NCI-H460 (cell line): Measurements from ENCODE around the gene ZNF385D. TPM values are rescaled to one million over a fixed set of nuclear protein-coding genes. Genes with fewer than 3 reads are reported as not detected.

Source experiments
- DNase-seq: peaks from one replicate; pipeline ENCODE4 v3.0.0-alpha.2; 2016; ENCODE audit warnings: low read depth; ENCODE audit errors: extremely low read depth
- polyA plus RNA-seq: library from polyadenylated mRNA; depleted of rRNA; stranded (reverse); fragments of >200 nt; gene quantifications from 2 replicates; pipeline ENCODE4 v1.2.3, GENCODE V29; 2014; cell fraction: nucleus; rRNA removed
- total RNA-seq: library from RNA; depleted of rRNA; stranded (reverse); fragments of >200 nt; shearing (Covaris generic); gene quantifications from 2 replicates; pipeline ENCODE4 v1.2.3, GENCODE V29; 2014; rRNA removed

The ZNF385D gene, protein sequence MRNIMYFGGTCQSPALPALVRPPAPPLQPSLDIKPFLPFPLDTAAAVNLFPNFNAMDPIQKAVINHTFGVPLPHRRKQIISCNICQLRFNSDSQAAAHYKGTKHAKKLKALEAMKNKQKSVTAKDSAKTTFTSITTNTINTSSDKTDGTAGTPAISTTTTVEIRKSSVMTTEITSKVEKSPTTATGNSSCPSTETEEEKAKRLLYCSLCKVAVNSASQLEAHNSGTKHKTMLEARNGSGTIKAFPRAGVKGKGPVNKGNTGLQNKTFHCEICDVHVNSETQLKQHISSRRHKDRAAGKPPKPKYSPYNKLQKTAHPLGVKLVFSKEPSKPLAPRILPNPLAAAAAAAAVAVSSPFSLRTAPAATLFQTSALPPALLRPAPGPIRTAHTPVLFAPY
- total RNA-seq, result 0.02 TPM in 1 of 2 replicates, not detected in the other
- 0.04 TPM in 1 of 2 replicates, not detected in the other for polyA plus RNA-seq

DNA sequence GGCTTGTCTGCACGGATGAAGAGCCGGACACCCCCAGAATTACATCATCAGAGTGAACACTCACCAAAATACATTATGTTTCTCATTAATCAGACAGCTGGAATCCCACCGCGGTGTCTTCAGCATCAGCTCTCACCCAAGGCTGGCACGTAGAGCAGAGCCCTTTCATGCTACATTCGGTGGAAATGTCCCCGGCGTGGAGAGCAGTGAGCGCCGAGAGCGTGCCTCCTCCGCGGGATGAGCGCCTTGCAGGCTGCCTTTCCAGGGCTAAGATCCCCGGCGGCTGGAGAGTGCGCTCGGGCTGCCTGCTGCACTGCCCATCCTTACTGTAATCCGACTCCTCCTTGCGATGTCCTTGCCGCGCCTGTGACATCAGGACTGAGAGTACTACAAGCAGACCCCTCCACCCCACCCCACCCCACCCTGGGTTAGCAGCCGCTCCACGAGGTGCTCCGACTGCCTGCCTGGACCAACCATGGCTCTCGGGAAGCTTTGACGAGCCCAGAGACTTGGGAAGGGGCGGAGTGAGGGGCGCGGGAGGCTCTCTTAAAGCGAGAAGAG lies at the start of gene ZNF385D:
ZNF385D (minus strand) TSS at position 380 of the 561 bp plus-strand sequence; CDS start at position 86, 294 bp downstream.
- DNase-seq, result peak; percentile 0

DNA sequence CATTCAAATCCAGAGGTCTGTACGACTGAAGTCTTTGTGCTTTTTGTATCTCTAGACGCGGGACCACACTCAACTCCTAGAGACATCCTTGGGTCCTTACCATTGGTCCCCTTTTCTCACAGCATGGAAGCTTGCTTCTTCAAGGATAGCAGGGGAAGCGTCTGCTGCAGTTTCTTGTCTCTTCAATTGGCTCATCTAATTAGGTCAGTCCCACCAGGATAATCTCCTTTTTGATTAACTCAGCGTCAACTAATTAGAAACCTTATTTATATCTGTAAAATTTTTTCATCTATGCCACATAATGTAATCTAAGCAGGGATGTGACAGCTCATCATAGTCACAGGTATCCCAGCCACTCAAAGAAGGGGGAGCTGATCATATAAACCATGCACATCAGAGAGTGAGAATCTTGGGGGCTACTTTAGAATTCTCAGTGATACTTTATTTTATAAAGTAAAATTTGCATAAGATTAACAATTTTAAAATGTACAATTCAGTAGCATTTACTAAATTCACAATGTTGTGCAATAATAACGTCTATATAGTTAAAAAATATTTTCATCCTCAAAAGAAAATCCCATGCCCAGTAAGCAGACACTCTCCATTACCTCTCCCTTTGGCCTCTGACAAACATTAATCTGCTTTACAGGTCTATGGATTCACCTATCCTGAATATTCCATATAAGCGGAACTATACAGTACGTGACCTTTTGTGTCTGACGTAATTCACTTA lies 47.5 kb upstream of the ZNF385D start:
- DNase-seq, result no peak

DNA sequence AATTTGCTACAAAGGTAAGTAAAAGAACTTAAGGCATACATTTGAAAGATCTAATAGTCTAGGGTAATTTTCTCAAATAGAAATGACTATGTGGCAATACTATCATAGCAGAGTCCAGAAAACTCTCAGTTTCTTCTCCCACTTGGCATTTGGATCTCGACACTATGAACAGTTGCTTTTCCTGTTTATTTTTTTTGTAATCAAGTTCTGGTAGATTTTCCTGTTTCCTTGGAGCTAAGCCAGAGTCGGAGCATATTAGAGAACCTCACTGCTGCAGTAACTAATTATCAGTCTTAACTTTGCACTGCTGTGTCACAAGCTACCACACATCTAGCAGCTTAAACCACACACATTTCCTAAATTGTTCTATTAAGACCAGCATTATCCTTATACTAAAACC lies 44.9 kb upstream of the ZNF385D start:
- DNase-seq, result no peak

DNA sequence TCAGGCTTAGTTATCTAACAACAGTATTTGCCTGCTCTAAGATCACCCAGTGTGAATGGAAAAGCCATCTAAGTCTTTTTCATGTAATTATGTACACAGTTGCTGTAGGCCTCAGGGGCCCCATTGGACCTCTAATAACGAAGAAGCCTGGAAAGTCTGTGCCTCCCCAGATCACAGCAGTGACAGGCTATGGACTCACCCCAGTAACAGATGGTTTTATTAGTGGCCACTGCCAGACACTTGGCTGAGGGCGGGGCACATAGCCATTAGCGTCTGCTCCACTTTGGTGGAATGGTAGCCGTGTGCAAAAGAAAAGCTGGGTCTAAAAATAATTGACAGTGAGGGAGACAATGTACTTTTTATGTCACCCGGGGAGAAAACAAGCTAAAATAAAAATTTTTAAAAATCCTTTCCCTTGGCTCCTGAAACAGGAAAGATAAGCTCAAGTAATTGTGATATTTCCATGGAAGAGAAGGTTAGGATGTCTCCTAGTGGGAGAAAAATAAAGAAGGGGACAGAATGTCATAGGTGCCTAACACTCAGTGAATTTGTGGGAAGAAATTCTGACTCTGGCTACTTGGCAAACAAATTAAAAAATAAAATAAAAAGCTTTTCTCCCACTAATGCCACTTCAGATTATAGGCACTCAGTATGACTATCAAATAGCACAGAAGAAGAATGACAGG lies 44.3 kb upstream of the ZNF385D start:
- no peak for DNase-seq

DNA sequence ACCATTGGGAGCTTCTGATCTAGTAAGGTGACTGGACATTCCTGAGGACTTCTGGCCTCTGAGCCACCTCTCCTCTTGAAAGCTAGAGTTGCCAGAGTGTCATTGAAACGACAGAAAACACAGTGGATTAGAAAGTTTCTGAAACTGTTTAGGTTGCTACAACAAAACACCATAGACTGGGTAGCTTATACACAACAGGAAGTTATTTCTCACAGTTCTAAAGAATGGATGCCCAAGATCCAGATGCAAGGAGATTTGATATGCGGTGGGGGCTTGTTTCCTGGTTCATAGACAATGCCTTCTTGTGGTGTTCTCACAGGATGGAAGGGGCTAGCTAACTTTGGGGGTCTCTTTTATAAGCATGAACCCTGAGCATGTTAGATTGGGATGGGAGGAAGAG lies 43.3 kb upstream of the ZNF385D start:
- DNase-seq, result no peak

DNA sequence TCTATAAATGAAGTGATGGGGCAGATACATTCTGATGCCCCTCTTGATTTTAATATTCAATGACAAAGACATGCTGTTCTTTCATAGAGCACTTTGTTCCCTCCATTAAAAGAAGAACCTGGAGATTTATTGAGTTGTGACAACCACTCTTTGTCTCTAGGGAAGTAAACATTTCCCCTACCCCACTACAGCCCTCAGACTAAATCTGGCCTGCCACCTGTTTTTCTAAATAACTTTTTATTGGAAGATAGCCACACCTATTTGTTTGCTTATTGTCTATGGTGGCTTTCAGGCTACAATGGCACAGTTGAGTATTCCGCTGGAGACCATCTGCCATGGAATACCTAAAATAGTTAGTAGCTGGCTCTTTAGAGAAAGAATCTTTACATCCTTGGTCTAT lies 41.2 kb upstream of the ZNF385D start:
- no peak for DNase-seq

DNA sequence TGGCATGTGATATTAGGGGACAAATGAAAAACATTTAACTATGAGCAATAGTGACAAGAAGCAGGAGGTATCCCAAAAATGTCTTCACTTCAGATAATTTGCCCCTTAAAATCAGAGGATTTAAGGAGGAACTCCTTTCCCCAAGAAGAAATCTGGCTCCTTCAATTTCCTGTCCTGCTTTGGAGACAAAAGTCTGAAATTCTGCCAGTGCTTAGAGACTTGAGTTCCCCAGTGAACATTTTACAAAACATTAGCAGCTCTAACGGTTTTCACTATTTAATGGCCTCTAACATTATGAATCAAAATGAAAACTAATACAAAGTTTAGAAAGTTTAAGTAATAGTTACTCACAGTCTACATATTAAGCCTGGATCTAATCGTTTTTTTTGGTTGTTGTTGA lies 40.3 kb upstream of the ZNF385D start:
- no peak for DNase-seq

DNA sequence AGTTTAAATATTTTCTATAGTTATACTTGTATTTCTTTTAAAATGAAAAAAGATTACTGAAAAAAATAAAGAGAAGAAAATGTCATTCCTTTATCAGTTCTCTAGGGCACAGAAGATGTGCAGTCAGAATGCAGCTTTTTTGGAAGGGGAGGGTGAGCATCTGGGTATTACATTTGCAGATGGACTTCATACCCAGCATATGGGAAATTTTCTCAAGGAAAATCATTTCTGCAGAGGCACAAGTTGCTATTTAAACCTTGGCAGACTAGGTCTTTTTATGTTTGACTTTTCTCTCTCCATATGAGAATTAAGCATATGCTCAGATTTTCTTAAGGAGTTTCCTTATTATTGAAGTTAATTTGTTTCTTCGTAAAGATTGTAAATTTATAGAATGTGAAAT lies 39.5 kb upstream of the ZNF385D start:
- no peak for DNase-seq

DNA sequence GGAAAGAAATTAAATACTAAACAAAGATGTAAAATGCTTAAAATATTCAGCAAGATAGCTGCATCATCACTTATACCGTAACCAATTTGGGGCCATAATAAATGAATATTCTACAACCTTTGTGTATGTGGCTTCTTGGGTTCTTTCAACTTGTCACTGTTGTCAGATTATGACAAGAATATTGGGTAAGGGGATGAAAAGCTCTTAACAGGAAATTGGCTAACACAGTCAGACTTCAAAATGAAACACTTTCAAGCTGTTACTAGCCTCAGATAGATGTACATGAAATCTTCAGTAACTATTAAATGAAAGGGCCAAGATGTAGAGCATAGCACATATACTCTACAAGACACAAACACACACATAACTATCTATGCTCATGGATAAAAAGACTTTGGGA lies 38.7 kb upstream of the ZNF385D start:
- no peak for DNase-seq

DNA sequence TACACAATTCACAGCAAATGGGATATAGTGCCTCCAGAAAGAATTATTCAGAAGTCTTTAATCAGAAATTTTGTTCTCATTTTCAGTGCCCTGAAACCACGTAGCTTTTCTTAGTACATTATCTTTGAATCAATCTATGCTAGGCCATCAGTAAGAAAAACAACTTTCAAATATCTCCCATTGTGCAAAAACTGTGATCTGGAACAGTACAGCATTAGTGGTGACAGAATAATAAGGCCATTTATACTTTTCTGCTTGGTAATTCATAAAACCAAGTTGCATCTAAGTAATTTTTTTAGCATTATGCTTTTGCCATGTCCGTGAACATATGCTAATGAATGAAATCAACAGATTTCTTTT lies 35.4 kb upstream of the ZNF385D start:
- no peak for DNase-seq

DNA sequence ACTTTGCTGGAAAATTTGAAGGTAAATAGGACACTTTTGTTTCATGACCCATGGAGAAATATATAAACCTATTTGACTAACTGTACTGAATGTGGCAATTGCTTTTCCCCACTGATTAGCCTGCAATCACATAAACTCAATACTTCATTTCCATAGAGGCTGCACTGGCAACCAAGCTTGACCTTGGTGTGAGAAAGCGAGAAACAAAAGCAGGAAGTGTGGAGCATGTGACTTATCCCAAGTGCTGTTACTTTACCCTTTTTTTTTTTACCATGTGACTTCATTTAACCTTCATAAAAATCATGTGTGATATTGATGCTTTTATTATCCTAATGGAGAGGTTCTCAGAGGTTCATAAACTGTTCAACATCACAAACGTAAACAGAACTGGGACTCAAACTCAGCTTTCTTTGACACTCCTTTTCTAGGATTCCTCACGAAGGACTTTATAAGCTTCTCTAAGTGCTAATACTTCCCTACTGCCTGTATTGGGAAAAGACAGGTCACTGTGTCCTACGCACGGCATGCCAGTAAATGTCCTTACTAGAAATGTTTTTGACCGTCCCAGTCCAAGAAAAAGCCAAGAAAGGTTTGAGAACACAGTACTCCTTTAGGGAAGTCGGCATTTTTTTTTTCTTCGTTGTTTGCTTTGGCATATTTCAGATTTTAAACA lies 34.9 kb upstream of the ZNF385D start:
- DNase-seq, result no peak

DNA sequence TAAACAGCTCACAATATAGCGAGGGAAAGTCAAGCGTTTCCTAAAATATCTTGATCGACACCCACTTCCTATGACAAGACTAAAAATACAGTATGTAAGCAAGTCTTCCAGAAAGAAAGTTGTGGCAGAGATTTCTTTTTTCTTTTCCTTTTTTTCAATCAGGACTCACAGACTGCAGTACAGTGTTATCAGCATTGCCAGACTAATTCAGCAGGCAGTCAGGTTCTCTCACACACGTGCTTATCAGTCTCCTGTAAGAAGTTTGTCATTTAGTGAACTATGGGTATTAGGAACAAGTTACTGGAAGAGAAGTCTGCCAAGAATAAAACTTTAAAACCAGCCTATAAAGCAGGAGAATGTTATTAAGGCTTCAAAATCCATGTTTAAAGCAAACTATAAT lies 32.8 kb upstream of the ZNF385D start:
- DNase-seq, result no peak

DNA sequence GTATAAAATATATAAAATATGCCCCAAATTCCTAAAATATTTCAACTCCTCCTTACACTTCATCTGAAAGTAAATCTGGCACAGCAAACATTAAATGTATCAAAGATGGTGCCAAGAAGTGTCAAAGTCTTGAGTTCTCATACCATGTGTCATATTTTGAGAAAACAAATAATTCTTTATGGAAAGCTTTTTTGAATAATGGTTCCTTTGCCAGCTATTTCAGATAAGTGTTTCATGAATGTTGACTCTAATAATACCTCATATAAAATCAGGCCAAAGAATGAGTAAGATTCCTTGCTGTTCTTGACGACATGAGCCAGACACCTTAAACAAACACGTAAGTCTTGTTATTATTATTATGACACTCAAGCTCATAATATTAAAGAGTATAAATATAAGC lies 30.3 kb upstream of the ZNF385D start:
- DNase-seq, result no peak

DNA sequence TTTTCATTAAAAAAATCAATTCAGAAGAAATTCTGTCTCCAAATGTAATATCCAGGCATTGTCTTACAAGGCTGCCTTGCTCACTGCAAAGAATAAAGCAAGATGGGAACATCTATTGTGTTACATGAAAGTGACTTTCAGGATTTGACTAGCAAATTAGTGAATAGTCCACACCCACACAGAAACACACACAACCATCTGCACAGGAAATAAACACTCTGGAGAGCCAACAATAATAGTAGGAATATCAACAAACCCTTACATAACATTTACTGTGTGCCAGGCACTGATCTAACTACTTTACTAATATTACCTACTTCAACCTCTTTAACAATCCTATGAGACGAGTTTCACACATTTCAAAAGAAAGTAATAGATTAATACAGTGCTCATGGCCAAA lies 28.9 kb upstream of the ZNF385D start:
- DNase-seq, result no peak

DNA sequence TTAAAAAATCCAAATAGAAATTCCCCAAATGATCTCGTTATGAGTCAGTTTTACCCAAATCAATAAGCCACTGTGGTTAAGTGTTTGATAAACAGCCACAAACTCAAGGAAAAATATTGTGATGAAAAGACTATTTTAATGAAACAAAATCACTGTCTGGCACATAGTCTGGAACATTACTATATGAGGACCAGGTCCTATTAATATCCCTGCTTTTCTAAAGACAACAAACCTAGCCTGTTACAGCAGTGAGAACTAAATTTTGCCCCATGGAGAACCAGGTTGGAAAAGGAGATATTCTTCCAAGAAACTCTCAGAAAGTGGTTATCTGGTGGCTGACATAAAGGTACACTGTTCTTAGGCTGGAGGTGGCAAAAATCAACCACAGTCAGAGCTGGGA lies 27.7 kb upstream of the ZNF385D start:
- DNase-seq, result no peak

DNA sequence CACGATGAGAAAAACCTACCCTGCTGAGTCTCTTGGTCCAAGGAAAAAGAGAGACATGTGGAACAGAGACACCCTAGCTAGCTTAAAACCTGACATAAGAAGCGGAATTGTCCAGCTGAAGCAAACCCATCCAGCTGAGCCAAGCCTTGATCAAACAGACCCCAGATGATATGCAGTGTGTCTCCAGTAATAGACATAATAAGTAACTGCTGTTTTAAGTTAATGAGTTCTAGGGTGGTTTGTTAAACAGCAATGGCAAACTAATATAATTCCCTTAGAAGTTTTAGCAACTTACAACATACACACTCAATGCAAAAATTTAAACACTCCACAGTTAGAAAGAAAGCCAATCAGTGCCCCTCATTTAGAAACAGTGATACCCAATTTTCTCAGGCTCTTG lies 26.8 kb upstream of the ZNF385D start:
- no peak for DNase-seq

DNA sequence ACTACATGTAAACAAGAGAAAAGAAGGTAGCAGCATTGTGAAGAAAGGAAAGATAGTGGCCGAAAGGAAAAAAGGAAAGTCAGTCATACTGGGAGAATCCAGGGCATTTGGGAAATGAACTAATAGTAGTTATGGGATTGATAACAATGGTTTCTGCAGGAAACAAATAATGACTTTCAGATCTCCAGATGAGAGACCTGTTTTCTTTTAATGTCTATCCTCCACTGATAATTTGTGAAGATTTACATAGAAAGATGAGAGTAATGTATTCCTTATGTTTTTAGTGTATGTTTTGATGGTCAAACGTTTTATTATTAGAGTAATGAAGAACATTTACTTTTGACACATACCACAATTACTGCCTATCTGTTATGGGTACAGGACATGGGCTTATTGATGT lies 15.0 kb upstream of the ZNF385D start:
- DNase-seq, result no peak

DNA sequence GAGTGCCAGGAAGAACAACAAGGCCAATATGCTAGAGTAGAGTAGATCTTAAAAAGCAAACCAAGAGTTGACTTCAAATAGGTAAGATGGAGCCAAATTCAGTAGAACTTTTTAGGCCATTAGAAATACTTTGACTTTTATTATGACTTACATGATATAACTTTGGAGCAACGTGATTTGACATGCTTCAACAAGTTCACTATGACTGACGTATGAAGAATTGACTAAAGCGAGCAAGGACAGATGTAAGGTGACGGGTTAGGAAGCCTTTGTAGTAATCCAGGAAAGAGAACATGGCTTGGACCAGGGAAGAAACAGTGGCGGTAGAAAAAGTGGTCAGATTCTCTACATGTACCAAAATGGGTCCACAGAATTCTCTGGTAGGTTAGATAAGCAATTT lies 4.9 kb upstream of the ZNF385D start:
- DNase-seq, result no peak

DNA sequence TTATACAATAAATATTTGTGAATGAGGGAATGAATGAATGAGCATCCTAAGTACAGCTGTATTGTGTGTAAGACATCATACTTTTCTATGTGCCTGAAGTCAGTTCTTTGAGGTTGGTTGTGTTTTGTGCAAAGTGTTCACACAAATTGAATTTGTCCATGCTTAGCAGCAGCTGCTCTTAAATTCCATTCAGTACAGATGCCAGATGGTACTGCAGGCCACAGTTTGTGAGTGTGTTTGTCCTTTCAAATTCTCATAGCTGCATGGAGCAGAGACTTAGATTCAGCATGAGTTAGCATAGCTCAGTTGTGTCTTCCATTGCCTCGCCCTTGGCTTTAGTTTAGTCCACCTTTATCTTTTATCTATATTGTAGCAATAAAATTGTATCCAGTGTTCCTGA lies 3.8 kb upstream of the ZNF385D start:
- no peak for DNase-seq

DNA sequence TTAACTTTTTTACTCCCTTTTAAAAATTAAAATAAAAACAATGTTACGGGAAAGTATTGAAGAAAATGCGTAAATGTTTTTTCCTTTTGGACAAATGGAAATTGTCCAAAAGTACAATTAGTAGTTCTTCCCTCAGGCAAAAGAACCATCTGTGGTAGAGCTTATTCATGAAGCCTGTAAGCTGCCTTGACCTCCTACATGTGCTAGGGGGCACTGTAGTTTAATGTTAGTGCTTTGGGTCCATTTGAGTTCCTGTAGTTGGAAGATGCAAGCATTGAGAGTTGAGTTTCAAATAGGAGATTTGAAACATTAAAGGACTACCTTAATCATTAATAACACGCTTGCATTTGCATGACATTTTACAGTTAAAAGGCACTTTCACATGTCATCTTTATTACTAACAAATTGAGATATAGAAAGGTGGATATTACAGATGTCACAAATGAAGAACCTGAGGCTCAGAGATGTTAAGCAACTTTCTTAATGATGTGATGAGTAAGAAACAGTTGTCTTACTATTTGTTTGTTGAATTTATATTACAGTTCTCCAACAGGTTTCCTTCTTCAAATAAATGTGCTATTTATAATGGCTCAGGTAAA lies 1.8 kb upstream of the ZNF385D start:
- DNase-seq, result peak; percentile 1
